Activated CD8-positive, alpha-beta memory T cell treated with anti-CD3 and anti-CD28 coated beads for 4 hours (primary cell): Measurements from ENCODE around the gene IL24.

Experiments
- DNase-seq, 2 donors: peaks; one replicate each; pipeline ENCODE4 v3.0.0-alpha.2; 2020; ENCODE audit warnings: low read depth in 2 of 2

IL24 gene

DNA sequence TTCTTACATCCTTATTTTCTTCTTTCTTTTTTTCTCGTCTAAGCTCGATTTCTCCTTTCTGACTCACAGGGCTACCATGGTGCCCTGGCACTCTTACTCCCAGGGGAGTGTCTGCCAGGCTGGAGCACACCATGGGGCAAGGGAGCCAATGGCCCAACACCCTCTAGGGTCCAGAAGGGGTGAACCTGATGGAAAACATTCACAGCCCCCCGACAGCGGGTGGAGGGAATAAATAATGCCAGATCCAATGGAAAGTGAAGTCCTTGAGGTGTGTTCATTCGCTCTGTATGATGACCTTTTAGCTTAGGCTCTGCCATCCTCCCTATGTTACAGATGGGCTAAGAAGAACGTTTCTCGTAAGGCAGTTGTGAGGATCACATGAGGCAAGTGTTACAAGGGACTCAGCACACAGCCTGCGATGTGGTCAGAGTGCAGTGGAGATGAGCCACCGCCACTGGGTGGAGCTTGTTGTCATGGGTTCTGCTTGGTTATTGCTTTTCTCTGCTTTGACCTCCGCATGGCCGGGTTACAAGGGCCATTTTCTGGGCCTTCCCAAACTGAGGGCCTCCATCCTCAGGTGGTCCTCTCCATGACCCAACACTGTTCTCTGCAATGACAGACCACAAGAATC lies 28.0 kb downstream of the IL24 start:
- no peak for DNase-seq

DNA sequence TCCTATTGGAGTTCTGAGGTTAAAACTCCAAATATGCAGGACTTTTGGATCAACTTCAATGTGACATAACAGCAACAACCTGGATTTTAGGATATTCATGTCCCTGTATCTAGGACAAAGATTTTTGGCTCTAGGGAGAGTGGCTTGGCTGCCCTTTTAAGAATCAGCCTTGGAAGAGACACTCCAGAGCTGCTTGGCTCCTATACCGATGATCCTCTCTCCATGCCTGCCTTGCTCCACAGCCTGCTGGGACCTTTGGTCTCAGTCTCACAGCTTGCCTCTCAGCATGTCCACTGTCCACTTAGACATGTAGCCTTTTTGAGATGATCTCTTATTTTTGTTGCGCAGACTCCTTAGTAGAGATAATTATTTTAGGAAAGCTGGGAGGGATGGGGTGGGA lies 29.0 kb downstream of the IL24 start:
- DNase-seq = no peak

DNA sequence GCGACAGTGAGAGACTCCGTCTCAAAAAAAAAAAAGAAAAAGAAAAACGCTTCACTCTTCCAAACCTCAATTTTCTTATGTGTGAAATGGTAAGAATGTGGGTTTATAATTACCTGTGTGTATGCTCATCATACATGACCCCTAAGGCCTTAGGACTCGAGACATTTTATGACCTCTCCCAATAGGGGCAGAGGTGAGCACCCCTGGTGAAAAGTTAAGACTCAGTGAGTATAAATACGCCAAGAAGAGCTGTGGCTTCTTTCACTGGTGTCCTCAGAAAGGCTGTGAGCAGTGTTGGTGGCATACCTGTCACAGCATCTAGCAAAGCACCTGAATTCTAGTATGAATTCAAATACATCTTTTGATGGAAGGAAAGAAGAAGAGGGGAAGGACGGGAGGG lies 32.3 kb downstream of the IL24 start:
- no peak for DNase-seq

DNA sequence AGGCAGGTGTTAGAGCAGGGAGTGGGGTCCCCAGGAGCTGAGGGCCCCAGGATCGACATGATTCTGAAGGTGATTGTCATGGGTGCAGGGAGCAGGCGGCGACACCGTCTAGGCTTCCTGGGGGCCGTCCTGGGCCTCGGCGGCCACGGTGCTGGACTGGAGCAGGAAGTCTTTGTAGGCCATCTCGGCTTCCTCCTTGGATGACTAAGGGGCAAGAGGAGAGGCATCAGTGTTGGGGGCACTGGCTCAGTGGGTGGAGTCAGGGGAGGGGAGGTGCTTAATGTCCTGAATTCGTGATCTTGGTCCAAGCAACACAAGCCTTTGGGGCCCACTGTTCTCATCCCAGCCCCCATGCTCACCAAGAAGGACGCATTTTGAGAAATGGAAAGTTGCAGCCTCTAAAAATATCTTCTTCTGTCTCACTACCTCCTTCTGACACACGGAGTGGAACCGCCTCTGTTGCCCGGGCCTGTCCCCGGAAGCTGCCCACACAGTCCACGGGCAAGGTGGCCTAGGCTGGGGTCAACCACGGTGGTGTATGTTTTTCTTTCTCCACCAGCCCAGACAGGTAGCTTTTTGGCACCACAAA lies 33.1 kb downstream of the IL24 start:
- DNase-seq = no peak

DNA sequence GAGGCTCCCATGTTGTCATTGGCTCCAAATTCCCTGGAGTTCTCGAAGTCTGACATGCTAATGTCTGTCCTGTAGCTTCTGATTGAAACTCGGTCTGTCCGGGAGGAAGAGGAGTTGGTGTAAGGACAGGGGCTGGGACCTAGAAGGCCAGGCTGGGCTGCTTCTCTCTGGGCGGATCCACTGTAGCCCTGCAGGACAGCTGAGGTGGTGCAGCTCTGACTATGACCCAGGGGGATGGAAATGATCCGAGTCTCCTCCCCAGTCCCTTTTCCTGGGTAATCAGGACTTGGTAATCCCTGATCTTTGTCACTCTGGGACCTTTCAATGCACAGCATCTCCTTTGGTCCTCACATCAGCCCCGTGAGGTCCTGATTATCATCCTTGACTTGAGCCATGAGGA lies 34.5 kb downstream of the IL24 start:
- DNase-seq = no peak

DNA sequence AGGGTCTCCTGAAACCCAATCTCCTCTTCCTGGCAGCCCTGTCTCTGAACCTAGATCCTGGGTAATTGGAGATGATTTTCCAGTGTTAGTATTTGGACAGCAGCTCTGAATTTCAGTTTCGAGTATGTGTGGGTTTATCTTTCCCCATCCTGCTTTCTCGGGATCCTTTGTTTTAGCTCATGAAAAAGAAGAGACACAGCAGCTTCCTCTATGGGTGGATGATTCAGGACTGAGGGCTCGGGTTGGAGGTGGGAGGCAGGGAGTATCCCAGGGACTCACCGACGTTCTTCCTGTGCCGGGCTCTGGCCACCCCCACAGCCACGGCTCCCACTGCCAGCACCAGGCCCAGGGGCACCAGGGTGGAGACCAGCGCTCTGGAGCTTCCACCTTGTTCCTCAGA lies 34.9 kb downstream of the IL24 start:
- no peak for DNase-seq

DNA sequence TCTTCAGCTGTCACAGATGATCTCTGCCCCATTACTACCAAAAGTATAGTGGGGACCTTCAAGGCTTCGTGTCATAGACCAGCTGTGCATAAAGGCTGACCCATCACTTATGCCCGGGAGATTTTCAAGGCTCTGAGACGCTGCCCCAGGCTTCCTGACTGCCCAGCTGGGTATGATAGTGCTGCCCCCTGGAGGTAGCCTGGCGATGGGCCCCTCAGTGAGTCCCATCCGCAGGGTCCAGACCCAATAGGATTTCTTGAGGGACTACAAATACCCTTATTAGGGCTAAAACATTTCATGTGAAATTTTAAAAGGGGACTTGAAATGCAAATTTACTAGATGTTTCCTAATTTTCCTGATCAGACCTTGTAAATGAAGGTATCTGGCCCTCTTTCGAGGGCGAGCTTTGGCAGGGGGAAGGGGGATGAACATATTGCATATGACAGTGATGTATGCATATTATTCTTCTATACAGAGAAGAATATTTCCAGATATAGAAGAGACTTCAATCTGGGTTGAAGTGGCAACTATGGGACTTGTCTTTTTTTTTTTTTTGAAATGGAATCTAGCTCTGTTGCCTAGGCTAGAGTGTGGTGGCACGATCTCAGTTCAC lies 36.2 kb downstream of the IL24 start:
- peak; percentile 52 to 60 for DNase-seq

DNA sequence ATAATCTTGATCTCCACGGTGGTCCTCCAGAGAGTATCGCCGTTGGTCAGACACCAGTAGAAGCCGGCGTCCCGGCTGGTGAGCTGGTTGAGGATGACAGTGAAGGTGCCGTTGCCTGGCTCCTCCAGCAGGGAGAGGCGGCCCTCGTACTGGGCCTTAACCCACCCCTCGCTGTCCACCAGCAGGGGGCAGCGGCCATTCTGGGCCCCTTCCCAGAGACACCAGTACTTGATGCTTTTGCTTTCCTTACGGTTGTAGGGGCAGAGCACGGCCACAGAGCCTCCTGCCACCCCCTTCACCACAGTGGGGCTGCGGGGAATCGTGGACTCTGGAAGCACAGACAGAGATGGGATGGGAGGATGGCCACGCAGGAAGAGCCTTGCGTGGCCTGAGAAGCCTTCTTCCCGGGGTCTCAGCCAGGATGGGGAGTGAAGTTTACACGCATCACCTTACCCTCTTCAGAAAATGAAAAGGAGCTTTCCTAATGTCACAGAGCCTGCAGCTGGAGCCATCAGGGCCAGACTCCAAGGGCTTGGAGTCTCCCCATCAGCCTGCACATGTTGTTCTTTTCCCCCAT lies 38.3 kb downstream of the IL24 start:
- DNase-seq = no peak

DNA sequence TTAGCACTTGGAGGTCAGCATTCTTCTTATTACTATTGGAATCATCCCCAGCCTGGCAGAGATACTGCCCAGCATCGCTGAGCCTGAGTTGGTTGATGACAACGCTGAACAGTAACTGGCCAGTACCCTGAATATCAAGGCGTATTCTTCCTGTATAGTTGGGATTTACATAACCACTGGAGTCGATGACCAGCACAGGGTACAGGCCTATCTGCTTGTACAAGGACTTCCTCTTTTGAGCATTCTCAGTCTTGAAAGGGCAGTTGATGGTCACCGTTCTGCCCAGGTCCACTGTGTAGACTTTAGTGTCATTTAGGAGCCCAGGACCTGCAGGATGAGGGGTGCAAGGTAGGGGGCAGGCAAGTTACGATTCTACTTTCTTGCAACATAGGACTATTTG lies 40.2 kb downstream of the IL24 start:
- no peak for DNase-seq

DNA sequence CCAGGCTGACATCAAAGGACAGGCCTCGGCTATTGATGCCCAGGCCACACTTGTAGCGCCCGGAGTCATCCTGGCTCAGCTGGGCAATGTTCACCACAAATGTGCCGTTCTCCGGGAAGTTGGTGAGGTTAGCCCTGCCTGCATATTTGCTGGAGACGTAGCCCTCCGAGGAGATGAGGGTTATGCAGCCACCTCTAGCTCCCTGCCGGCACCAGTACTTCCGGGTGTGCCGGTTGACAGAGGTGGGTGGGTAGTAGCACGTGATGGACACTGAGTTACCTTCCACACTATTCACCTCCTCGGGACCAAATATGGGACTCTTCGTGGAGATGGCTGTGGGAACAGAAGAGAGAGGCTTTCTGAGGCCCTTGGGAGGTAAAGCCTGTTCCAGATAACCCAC lies 41.9 kb downstream of the IL24 start:
- DNase-seq = no peak

DNA sequence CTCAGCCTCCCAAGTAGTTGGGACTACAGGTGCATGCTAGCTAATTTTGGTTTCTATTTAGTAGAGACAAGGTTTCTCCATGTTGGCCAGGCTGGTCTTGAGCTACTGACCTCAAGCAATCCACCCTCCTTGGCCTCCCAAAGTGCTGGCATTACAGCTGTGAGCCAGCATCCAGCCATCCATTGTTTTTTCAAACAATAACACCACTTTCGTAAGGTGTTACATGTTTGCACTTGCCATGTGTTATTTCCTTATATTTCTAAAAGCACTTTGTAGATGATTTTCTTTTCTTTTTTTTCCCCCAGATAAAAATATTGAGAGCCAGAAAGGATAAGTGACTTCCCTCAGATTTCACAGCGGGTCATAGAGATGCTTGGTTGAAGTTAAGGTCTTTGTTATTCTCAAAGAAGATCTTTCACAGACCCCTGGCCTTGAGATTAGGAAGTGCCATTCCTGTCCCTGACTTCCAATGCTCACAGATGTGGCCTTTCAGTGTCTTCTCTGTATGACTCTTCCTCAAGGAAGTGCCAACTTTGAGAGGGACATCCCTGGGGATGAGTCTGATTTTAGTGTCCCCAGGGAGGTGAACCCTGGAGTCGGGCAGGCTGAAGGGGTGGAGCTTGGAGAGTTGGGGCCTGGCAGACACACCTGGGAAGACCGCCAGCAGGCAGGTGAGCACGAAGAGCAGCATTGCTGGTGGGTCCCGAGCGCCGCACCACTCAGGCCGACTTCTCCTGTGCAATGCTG lies 42.8 kb downstream of the IL24 start:
- DNase-seq = no peak

DNA sequence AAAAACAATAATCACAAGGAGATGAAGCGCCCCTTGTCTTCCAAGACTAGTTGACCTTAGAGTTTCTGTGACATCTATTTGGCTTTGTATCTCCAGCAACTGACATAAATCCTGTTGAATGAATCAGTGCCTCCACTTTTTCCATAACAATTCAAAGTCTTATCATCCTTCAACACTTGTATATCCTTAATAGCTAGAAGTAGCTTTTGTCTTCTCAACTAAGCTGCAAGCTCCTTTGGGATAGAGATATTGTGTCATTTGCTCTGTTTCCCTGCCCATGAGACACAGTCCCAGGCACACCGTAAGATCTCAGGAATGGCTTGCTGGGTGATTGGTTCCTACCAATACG lies 43.3 kb downstream of the IL24 start:
- no peak for DNase-seq

DNA sequence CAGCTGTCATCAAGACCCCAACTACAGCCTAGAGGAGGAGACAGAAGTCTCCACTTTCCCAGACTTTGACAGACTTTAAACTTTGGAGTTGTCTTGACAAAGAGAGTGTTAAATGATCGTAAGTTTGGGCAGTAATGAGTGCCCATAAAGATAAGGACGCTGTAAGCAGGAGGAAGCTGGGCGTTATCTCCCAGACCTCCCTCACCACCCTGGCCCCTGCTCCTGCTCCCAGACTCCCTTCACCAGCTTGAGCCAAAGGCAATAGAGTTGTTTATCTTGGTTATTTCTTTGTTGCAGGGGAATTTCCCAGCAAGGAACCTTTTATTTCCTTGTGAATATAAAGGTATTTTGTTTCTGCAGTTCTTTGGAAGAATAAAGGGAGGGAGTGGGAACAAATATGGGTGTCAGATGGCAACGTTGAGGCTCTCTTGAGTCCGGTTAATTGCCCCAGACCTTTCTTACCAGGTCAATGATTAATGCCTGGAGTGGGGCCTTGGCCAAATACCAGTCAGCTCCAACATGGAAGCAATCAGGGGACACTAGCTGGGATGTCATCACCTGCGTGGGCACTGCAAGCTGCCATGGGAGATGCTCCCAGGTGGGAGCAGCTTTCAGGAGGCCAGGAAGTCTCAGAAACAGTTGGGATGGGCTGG lies 44.6 kb downstream of the IL24 start:
- DNase-seq = no peak

DNA sequence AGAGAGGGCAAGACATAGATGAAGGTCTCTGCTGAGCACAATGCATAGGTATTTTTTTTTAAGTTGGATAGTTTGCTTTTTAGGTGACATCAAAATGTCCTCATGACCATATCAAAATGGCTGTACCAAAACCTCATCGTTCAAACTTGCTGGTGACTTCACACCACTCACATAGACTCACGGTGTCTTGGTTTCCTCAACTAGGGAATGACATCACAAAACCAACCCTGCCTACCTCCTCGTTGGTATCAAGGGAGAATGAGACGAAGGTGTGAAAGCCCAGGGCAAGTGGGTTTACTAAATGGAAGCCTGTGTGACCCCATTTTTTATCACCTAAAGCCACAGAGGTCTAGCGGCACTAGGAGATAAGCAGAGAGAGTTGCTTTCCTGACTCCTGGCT lies 47.5 kb downstream of the IL24 start:
- DNase-seq = no peak

DNA sequence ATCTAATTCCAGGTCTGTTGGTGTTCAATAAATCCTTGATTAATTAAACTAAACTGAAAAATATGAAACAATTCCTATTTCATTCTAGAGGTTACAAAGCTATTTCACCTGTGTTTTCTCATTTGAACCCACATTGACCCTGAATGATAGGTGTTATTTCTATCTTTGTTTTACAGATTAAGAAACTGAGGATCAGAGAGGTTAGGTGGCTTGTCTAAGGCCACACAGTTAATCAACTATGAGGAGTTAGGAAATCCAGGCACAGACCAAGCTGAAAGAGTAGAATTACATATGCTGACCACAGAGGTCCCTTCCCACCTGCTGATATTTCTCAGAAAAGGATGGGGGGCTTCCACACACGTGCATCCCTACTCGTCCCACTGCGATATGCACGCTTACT lies 48.5 kb downstream of the IL24 start:
- DNase-seq = no peak

DNA sequence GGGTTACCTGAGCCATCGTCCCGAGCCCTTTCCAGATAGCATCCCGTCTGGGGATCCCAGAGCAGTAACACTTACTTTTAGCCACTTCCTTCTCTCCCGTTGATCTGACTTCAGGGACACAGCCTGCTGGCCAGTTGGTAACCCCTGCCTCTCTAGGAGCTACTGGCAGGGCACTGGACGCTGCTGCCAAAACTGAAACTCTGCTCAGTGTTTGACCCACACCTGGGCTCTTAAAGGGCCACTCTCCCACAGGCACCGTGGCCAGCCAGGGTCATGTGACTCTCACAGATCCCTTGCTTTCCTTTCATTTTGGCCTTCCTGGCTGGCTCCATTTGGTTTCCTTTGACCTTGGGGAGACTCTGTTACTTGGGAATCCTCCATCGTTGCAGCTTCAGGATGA lies 49.0 kb downstream of the IL24 start, which contains the start of gene PIGR:
PIGR (minus strand) TSS at position 206 of the 400 bp plus-strand sequence. CDS start 5,935 bp downstream, outside the sequence.
- no peak for DNase-seq

DNA sequence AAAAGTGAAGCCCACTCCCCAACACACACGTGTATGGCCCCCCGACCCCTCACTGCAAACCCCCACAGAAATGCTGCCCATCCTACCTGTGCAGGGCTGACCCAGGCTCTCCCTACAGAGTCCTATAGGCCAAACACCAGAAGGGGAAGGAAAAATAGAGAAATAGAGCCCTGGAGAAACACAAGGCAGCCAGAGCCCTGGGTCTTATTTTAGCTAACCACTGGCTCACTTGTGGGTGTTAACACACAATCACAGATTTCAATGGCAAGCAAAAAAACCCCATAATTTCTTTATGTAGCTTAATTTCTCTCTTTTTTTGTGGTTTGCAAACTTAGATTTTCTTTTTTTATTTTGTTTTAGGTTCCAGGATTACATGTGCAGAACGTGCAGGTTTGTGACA lies 50.0 kb downstream of the IL24 start:
- no peak for DNase-seq

DNA sequence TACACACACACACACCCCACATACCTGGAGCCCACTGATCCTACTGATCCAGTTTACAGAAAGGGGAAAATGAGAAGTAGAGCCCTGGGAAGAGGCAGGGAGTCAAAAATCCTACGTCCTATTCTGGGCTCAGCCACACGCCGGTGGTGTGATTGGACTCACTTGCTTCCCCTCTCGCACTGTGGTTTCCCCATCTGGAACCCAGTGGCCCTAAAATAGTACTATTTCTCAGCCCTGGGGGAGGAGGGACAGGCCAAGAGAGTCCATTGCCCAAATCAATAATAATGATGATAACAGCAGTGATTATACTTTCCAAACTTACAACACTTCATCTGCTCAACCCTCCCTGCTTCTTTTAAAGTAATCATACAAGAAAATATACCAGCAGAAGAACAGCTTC lies 52.0 kb downstream of the IL24 start:
- no peak for DNase-seq

DNA sequence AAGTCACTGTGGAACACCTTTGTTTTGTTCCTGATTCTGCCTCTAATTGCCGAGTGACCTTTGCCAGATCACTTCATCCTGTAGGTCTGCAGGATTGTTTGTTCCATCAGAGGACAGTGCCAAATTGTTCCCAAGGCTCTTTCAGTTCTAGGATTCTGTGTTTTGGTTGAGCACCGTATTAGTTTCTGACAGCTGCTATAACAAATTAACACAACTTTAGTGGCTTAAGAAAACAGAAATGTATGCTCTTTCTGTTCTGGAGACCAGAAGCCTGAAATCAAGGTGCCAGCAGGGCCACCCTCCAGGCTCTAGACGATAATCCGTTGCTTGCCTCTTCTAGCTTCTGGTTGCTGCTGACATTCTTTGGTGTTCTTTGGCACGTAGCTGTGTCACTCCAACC lies 52.4 kb downstream of the IL24 start:
- no peak for DNase-seq

DNA sequence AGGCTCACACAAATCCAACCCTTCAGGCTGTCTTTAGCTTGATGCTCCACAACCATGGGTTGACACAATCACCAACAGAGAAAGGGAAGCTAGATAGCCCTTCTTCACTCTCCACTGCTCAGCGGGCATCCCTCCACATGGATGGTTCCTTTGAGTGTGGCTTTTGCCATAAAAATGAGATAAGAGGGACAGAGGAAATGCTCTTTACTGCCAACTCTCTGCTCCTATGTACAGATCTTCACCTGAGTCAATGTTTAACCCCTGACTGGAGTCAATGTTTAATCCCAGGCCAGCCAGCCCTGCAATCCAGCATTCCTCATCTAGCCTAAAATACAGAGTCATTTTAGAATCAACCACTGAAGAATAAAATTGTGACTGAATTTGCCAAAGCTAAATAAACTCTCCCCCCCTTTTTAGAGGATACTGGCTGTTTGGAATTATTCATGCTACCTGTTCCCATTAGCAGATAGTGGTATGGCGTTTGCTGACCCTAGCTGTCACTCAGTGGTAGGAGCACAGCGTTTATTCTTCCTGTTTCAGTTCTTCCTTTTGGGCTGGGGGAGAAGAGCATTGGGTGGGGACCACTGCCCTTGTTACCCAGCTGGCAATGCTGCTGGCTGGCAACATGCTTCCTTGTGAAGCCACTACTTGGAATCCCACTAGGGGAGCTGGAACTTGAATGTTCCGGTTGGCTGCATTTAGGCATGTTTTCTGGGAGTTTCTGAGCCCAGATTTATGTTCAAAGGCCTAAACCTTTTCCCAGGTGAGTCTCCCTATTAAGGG lies 54.3 kb downstream of the IL24 start:
- DNase-seq = no peak

DNA sequence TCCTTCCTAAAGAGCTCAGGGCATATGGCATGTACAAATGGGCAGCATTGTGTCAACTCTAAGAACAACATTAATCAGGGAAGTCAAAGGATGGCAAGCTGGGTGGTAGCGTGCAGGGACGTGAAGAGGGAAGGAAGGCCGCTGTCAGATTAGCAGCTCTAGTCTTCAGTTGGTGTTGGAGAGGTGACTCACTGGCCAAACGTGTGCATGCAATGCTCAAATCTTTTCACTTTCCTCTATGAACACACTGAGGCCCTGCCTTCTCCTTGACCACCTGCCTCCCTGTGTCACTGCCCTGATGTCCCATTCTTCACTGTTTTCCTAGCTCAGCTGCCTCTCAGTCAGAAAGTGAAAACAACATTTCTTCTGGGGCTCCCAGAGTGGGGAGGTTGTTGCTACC lies 54.9 kb downstream of the IL24 start:
- DNase-seq = no peak
